HG03108 (cell line): ENCODE data around the gene OLFML3.

ENCODE experiments used
- ATAC-seq: cut with Tn5 transposase; IDR thresholded peaks from one replicate; pipeline ENCODE4 v1.9.1; 2021; ENCODE audit warnings: moderate library complexity; ENCODE audit not compliant: unreplicated experiment

The OLFML3 gene

GRCh38 chr1:114024049-114024448, 44.8 kb downstream of the OLFML3 start:
- ATAC-seq, result no peak

GRCh38 chr1:114025609-114026401, 46.5 kb downstream of the OLFML3 start:
- ATAC-seq, result no peak

GRCh38 chr1:114026797-114027196, 47.5 kb downstream of the OLFML3 start:
- ATAC-seq, result no peak
